22Rv1 (cell line): ENCODE measurements around the gene LGALS7.

Experiments
- ZFX ChIP-seq: fragments of 450-650 bp; IDR thresholded peaks from 2 replicates; pipeline ENCODE4 v1.6.1; 2017; ENCODE audit warnings: antibody characterized with exemption, borderline replicate concordance
- TF ChIP-seq, protein P1 (sequence below): fragments of 450-650 bp; IDR thresholded peaks from 2 replicates; pipeline ENCODE4 v1.5.1; 2017; ENCODE audit warnings: mild to moderate bottlenecking

GRCh38 chr19:38723606-38723965 lies 49.7 kb downstream of the LGALS7 start:
- TF ChIP-seq, protein P1, sequence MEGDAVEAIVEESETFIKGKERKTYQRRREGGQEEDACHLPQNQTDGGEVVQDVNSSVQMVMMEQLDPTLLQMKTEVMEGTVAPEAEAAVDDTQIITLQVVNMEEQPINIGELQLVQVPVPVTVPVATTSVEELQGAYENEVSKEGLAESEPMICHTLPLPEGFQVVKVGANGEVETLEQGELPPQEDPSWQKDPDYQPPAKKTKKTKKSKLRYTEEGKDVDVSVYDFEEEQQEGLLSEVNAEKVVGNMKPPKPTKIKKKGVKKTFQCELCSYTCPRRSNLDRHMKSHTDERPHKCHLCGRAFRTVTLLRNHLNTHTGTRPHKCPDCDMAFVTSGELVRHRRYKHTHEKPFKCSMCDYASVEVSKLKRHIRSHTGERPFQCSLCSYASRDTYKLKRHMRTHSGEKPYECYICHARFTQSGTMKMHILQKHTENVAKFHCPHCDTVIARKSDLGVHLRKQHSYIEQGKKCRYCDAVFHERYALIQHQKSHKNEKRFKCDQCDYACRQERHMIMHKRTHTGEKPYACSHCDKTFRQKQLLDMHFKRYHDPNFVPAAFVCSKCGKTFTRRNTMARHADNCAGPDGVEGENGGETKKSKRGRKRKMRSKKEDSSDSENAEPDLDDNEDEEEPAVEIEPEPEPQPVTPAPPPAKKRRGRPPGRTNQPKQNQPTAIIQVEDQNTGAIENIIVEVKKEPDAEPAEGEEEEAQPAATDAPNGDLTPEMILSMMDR = no peak
- TF ChIP-seq ZFX = no peak
